ENCODE results near the gene ZNF592. TPM values are rescaled to one million over a fixed set of nuclear protein-coding genes. Genes with fewer than 3 reads are reported as not detected.

Gene ZNF592
- total and polyA plus RNA-seq, 2 of the 13 experiments (the other 11 are each of a cell fraction or from before 2014, with no cell fraction given) = 8.2 to 9.8 TPM

DNA sequence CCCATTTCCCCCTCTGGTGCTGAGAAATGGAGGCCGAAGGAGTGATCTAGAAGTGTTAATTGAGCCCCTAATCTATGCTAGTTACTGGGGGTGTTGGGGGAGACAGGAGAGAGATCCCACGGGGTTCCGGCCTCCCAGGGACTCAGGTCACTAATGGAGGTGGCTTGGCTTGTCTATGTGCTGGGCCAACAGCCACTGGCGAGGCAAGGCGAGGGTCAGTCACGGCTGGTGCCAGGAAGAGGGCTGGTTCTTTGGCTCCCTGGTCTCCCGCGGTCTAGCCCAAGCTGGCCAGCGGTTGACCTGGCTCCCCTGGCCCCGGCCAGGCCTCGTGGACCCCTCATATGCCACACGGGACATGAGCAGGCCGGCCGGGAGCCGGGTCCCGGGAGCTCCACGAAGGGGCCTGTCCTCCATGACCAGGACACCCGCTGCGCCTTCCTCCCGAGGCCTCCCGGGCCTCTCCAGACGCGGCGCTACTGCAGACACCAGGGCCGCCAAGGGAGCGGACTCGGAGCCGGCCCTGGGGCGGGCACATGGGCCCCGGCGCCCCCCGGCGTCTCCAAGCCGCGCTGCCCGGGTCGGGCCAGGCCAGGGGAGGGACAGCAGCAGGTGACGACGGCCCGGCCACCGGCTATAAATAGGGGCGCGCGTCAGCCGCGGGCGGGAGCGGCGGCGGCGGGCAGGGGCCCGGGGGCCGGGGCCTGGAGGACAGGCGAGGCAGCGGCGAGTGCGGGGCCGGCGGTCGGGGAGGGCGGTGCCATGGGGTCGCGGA lies 68.5 kb downstream of the ZNF592 start, which contains the start of gene ALPK3:
Gene ALPK3 (plus strand): TSS at position 663 of the 772 bp plus-strand sequence. CDS start 97 bp downstream, at position 760.
- no peak for DNase-seq (ENCODE audit: low spot score)
- intact Hi-C loops (cut with micrococcal nuclease; ENCODE audit: unreplicated experiment) (loop anchor here (10.0 kb wide), 2 partner anchors 62 to 162 kb away; partner anchors contain the start of genes NMB and WDR73), in situ Hi-C loops (cut with HindIII; ENCODE audit: extremely low pct_ligation_motif_present, low pct_unique_long_range_greater_than_20kb) (no loop called here)
- WGBS (ENCODE audit: low lambda C conversion rate) = 96% methylated on average over 46 of the region's 63 CpGs
- no peak for FAIRE-seq
- POLR2A ChIA-PET = no interaction called here
- 0 out of 2 replicates have a peak within 1 kb of the TSS, but pooled peaks have one; percentile 11 for H3K9ac ChIP-seq (ENCODE audit: insufficient read depth, low read depth, low read length)
- no peaks in the 10 kb centered on the region for H3K36me3 ChIP-seq (replicated peaks in 1 of 2; ENCODE audit: control insufficient read depth in 1 of 2, insufficient read depth in 2 of 2, low read length in 2 of 2)
- H3K4me3 ChIP-seq (replicated peaks in 1 of 3; ENCODE audit: insufficient read depth in 1 of 3, low read depth in 2 of 3, low read length in 3 of 3) = peak within 1 kb of the TSS in 1 of 3 experiments; percentile 45; a peak in 1 of 6 replicates
- peak within 1 kb of the TSS; percentile 78 for H3K4me2 ChIP-seq (ENCODE audit: low read depth, low read length)
- no peaks in the 10 kb centered on the region for H3K27me3 ChIP-seq (ENCODE audit: control insufficient read depth in 1 of 2, insufficient read depth in 2 of 2, low read length in 2 of 2)
- H3K9me3 ChIP-seq (ENCODE audit: low read length) = no peaks in the 10 kb centered on the region
- H3K79me2 ChIP-seq (ENCODE audit: insufficient read depth, low read length) = no peaks in the 10 kb centered on the region
- CTCF ChIA-PET (ENCODE audit: low intra/inter-chr PET ratio, low total read pairs) = no interaction called here
- no TSS peak for BruUV-seq (replicated peaks)
- peaks cover 61% of the 10 kb centered on the region for H3K4me1 ChIP-seq (ENCODE audit: insufficient read depth, low read length)
- TF ChIP-seq ZSCAN25 (CRISPR knock-in tag; IDR thresholded peaks at IDR 0.05) (no peak), ZBTB33 (CRISPR knock-in tag; IDR thresholded peaks at IDR 0.05) (0 out of 2 replicates have a peak, but pooled peaks have one; percentile 14)
- ATAC-seq = no peak
- H3K27ac ChIP-seq (ENCODE audit: extremely low read length, insufficient read depth, low read length) = no peak within 1 kb of the TSS
- no peaks in the 10 kb centered on the region for H4K20me1 ChIP-seq (ENCODE audit: insufficient read depth, low read length)
- H2AFZ ChIP-seq (ENCODE audit: low read length) = no peak within 1 kb of the TSS

DNA sequence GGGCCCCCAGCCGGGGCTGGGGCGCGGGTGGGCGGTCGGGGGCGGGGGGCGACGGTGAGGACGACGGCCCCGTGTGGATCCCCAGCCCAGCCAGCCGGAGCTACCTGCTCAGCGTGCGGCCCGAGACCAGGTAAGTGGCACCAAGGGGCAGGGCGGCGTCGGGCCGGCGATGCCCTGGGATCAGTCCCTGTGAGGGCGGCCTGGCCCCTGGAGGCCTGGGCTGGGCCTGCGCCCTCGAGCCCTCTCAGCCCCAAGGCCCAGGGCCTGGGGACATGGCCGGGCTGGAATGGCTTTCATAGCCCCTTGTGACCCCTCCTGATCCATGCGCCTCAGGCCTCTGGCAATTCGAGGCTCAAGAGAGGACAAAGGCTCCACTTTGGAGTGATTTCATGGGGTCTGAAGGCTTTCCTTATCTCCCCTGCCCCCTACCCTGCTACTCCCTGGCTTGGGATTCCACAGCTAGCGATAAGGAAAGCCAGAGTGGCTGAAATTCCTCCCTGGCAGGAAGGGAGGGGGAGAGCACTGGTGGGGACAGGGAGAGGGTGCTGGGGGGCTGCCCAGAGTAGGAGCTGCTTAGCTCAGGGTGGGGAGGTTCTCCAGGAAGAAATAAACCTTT lies 69.2 kb downstream of the ZNF592 start:
- Histone ChIP-seq H3K36me3 (replicated peaks in 1 of 2; ENCODE audit: control insufficient read depth in 1 of 2, insufficient read depth in 2 of 2, low read length in 2 of 2) (no peaks in the 10 kb centered on the region), H3K4me2 (ENCODE audit: low read depth, low read length) (peak overlapping the region; percentile 78; the same call in 1 of the 2 replicates), H3K4me1 (ENCODE audit: insufficient read depth, low read length) (peaks cover 62% of the 10 kb centered on the region), H3K79me2 (ENCODE audit: insufficient read depth, low read length) (no peaks in the 10 kb centered on the region), H3K27ac (ENCODE audit: extremely low read length, insufficient read depth, low read length) (no peak overlapping the region), H3K9me3 (ENCODE audit: low read length) (no peaks in the 10 kb centered on the region), H3K27me3 (ENCODE audit: control insufficient read depth in 1 of 2, insufficient read depth in 2 of 2, low read length in 2 of 2) (no peaks in the 10 kb centered on the region), H3K4me3 (replicated peaks in 1 of 3; ENCODE audit: insufficient read depth in 1 of 3, low read depth in 2 of 3, low read length in 3 of 3) (no peak overlapping the region), H4K20me1 (ENCODE audit: insufficient read depth, low read length) (no peaks in the 10 kb centered on the region), H2AFZ (ENCODE audit: low read length) (no peak overlapping the region), H3K9ac (ENCODE audit: insufficient read depth, low read depth, low read length) (no peak overlapping the region)
- ChIA-PET POLR2A (interaction anchor here (0.7 to 2.0 kb wide), 2 partner anchors 53 to 101 kb away, joined by 3 to 6 read pairs; partner anchors contain the start of gene SEC11A), CTCF (ENCODE audit: low intra/inter-chr PET ratio, low total read pairs) (no interaction called here)
- WGBS (ENCODE audit: low lambda C conversion rate) = 96% methylated on average over 13 of the region's 27 CpGs
- intact Hi-C loops (cut with micrococcal nuclease; ENCODE audit: unreplicated experiment) = loop anchor here (2.0 to 10.0 kb wide), 3 partner anchors 63 to 229 kb away; partner anchors contain the start of genes NMB and WDR73
- ATAC-seq (peak; percentile 12; the same call in 2 of the 3 replicates), DNase-seq (ENCODE audit: low spot score) (no peak), FAIRE-seq (no peak)
- TF ChIP-seq ZFY (CRISPR knock-in tag; IDR thresholded peaks at IDR 0.05) (peak; percentile 22; the same call in 1 of the 2 replicates), ZNF549 (CRISPR knock-in tag; IDR thresholded peaks at IDR 0.05) (no peak)
- BruUV-seq (replicated peaks) = no TSS peak
- in situ Hi-C loops (cut with HindIII; ENCODE audit: extremely low pct_ligation_motif_present, low pct_unique_long_range_greater_than_20kb) = no loop called here
